HEK293 (cell line): ENCODE measurements around the gene WNK3.

Experiments used
- CTCF ChIA-PET: fragments of 350-600 bp; formaldehyde crosslinking; extraction: SDS; loops from one replicate; lab custom pipeline; 2021; ENCODE audit warnings: antibody characterized with exemption; lab: Yijun Ruan, JAX
- POLR2A ChIA-PET: fragments of 300-600 bp; formaldehyde crosslinking; extraction: SDS; loops from one replicate; lab custom pipeline; 2020; ENCODE audit warnings: antibody characterized with exemption, inconsistent platforms; lab: Yijun Ruan, JAX
- H3K27ac ChIP-seq: fragments of 200-500 bp; sonication (Bioruptor generic); 2 replicates; pipeline ENCODE4 v1.5.1; 2014; ENCODE audit warnings: low read depth, low read length, control low read depth, inconsistent platforms; ENCODE audit errors: extremely low read depth
- H3K36me3 ChIP-seq, 2 experiments: fragments of 200-500 bp in 1 of 2; sonication (Bioruptor generic) in 1 of 2; 1 replicate in 1 of 2; 2 replicates in 1 of 2; pipeline ENCODE4 v1.5.1; 2014 to 2017; ENCODE audit warnings: inconsistent platforms in 2 of 2, low read length in 2 of 2; ENCODE audit not compliant: control insufficient read depth in 2 of 2, insufficient read depth in 1 of 2
- H3K4me1 ChIP-seq: fragments of 200-500 bp; sonication (Bioruptor generic); 2 replicates; pipeline ENCODE4 v1.5.1; 2014; ENCODE audit warnings: mild to moderate bottlenecking, low read length, inconsistent platforms; ENCODE audit not compliant: control insufficient read depth, insufficient read depth
- H3K4me3 ChIP-seq: 2 replicates; pipeline ENCODE4 v1.5.1; 2011; ENCODE audit warnings: low read depth, mild to moderate bottlenecking, control low read depth, low read length, moderate library complexity
- H3K9me3 ChIP-seq: fragments of 200-500 bp; sonication (Bioruptor generic); 2 replicates; pipeline ENCODE4 v1.5.1; 2014; ENCODE audit warnings: low read depth, low read length, inconsistent platforms; ENCODE audit not compliant: control insufficient read depth, insufficient read depth
- GLIS2 ChIP-seq: fragments of 450-650 bp; formaldehyde crosslinking; IDR thresholded peaks from 2 replicates; pipeline ENCODE4 v1.5.1; 2016; ENCODE audit warnings: missing biosample characterization, missing genetic modification characterization
- IKZF3 ChIP-seq: fragments of 450-650 bp; IDR thresholded peaks from 2 replicates; pipeline ENCODE4 v1.5.0; 2018; ENCODE audit warnings: missing biosample characterization, mild to moderate bottlenecking, missing genetic modification characterization, moderate library complexity
- KLF1 ChIP-seq: fragments of 450-650 bp; formaldehyde crosslinking; IDR thresholded peaks from 2 replicates; pipeline ENCODE4 v1.5.1; 2016; ENCODE audit warnings: missing biosample characterization, missing genetic modification characterization
- KLF8 ChIP-seq: fragments of 450-650 bp; formaldehyde crosslinking; IDR thresholded peaks from 2 replicates; pipeline ENCODE4 v1.5.1; 2016; ENCODE audit warnings: missing biosample characterization, missing genetic modification characterization
- MZF1 ChIP-seq: fragments of 450-650 bp; formaldehyde crosslinking; IDR thresholded peaks from 2 replicates; pipeline ENCODE4 v1.5.1; 2017; ENCODE audit warnings: missing biosample characterization, missing genetic modification characterization, borderline replicate concordance
- PATZ1 ChIP-seq: fragments of 450-650 bp; formaldehyde crosslinking; IDR thresholded peaks from 2 replicates; pipeline ENCODE4 v1.5.1; 2016; ENCODE audit warnings: missing biosample characterization, missing genetic modification characterization
- SETDB1 ChIP-seq: IDR thresholded peaks from one replicate; pipeline ENCODE4 v1.6.1; 2017; ENCODE audit warnings: mild to moderate bottlenecking, low read length, moderate library complexity, mixed read lengths; ENCODE audit not compliant: insufficient read length
- TCF7L2 ChIP-seq: IDR thresholded peaks from 2 replicates; pipeline ENCODE4 v1.6.1; 2011; ENCODE audit warnings: low read depth, mild to moderate bottlenecking, inconsistent platforms, low read length, moderate library complexity, borderline replicate concordance
- ZBTB10 ChIP-seq: fragments of 450-650 bp; formaldehyde crosslinking; IDR thresholded peaks from 2 replicates; pipeline ENCODE4 v1.5.1; 2016; ENCODE audit warnings: missing biosample characterization, missing genetic modification characterization
- ZNF112 ChIP-seq: fragments of 450-650 bp; formaldehyde crosslinking; IDR thresholded peaks from 2 replicates; pipeline ENCODE4 v1.5.0; 2017; ENCODE audit warnings: missing biosample characterization, missing genetic modification characterization
- ZNF114 ChIP-seq: fragments of 450-650 bp; formaldehyde crosslinking; IDR thresholded peaks from 2 replicates; pipeline ENCODE4 v1.5.0; 2017; ENCODE audit warnings: missing biosample characterization, missing genetic modification characterization
- ZNF138 ChIP-seq: fragments of 450-650 bp; formaldehyde crosslinking; IDR thresholded peaks from 2 replicates; pipeline ENCODE4 v1.5.1; 2016; ENCODE audit warnings: missing biosample characterization, missing genetic modification characterization, borderline replicate concordance
- ZNF155 ChIP-seq: fragments of 450-650 bp; formaldehyde crosslinking; IDR thresholded peaks from 2 replicates; pipeline ENCODE4 v1.5.1; 2016; ENCODE audit warnings: missing biosample characterization, missing genetic modification characterization
- ZNF169 ChIP-seq: fragments of 450-650 bp; formaldehyde crosslinking; IDR thresholded peaks from 2 replicates; pipeline ENCODE4 v1.5.1; 2016; ENCODE audit warnings: missing biosample characterization, missing genetic modification characterization
- ZNF292 ChIP-seq: fragments of 450-650 bp; formaldehyde crosslinking; IDR thresholded peaks from 2 replicates; pipeline ENCODE4 v1.5.1; 2016; ENCODE audit warnings: low read depth, missing biosample characterization, missing genetic modification characterization, borderline replicate concordance
- ZNF324 ChIP-seq: fragments of 450-650 bp; formaldehyde crosslinking; IDR thresholded peaks from 2 replicates; pipeline ENCODE4 v1.5.1; 2016; ENCODE audit warnings: missing biosample characterization, missing genetic modification characterization
- ZNF335 ChIP-seq: fragments of 450-650 bp; formaldehyde crosslinking; conservative IDR thresholded peaks from 2 replicates; pipeline ENCODE4 v1.5.1; 2016; ENCODE audit warnings: missing biosample characterization, missing genetic modification characterization
- ZNF37A ChIP-seq: fragments of 450-650 bp; IDR thresholded peaks from 2 replicates; pipeline ENCODE4 v1.5.1; 2018; ENCODE audit warnings: missing biosample characterization, missing genetic modification characterization
- ZNF514 ChIP-seq: fragments of 450-650 bp; formaldehyde crosslinking; IDR thresholded peaks from 2 replicates; pipeline ENCODE4 v1.5.1; 2016; ENCODE audit warnings: missing biosample characterization, missing genetic modification characterization
- ZNF521 ChIP-seq: fragments of 450-650 bp; formaldehyde crosslinking; IDR thresholded peaks from 2 replicates; pipeline ENCODE4 v1.5.1; 2017; ENCODE audit warnings: missing biosample characterization, mild to moderate bottlenecking, missing genetic modification characterization
- ZNF529 ChIP-seq: fragments of 450-650 bp; formaldehyde crosslinking; IDR thresholded peaks from 2 replicates; pipeline ENCODE4 v1.5.1; 2017; ENCODE audit warnings: missing genetic modification characterization, missing biosample characterization; ENCODE audit not compliant: insufficient replicate concordance
- ZNF548 ChIP-seq: fragments of 450-650 bp; formaldehyde crosslinking; IDR thresholded peaks from 2 replicates; pipeline ENCODE4 v1.5.1; 2016; ENCODE audit warnings: missing biosample characterization, missing genetic modification characterization
- ZNF837 ChIP-seq: fragments of 450-650 bp; formaldehyde crosslinking; IDR thresholded peaks from 2 replicates; pipeline ENCODE4 v1.5.1; 2016; ENCODE audit warnings: missing biosample characterization, missing genetic modification characterization
- ZSCAN30 ChIP-seq: fragments of 450-650 bp; IDR thresholded peaks from 2 replicates; pipeline ENCODE4 v1.5.1; 2018; ENCODE audit warnings: missing biosample characterization, mild to moderate bottlenecking, missing genetic modification characterization, moderate library complexity
- TF ChIP-seq, protein P1 (sequence below): fragments of 450-650 bp; formaldehyde crosslinking; IDR thresholded peaks from 2 replicates; pipeline ENCODE4 v1.5.1; 2016; ENCODE audit warnings: missing biosample characterization, missing genetic modification characterization, low read depth

Gene WNK3

DNA sequence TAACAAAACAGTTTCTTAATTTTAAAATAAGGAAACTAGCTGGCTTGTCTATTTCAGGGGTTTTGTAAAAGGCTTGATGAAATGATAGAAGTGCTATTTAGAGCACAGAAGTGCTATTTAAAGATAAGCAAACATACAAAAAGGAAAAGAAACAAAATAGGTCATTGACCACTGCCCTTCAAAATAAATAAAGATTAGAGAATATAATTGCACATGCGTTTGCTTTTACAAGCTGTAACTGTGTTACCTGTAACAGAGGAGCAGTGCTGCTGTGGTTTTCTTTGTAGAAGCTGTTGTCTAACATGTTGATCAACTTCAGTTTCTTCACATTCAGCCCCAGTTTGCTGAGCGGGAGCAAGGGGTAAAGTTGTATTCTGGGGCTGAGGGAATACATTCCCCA lies 63.5 kb downstream of the WNK3 start (continued):
- no peak for TF ChIP-seq KLF8 (tag by site-specific recombination)

GRCh38 chrX:54292755-54293154 lies 65.1 kb downstream of the WNK3 start:
- Histone ChIP-seq H3K4me3 (no peak overlapping the region), H3K36me3 (peaks cover 0 to 6% of the 10 kb centered on the region in 2 experiments; a peak in 2 of 3 replicates), H3K4me1 (no peaks in the 10 kb centered on the region), H3K9me3 (no peaks in the 10 kb centered on the region), H3K27ac (no peak overlapping the region)
- TF ChIP-seq KLF1 (tag by site-specific recombination) (no peak), ZNF335 (no peak)
- ChIA-PET CTCF (interaction anchor here (0.6 kb wide), 1 partner anchor 12 kb away, joined by 6 read pairs; no protein-coding TSS in a partner anchor), POLR2A (no interaction called here)

DNA sequence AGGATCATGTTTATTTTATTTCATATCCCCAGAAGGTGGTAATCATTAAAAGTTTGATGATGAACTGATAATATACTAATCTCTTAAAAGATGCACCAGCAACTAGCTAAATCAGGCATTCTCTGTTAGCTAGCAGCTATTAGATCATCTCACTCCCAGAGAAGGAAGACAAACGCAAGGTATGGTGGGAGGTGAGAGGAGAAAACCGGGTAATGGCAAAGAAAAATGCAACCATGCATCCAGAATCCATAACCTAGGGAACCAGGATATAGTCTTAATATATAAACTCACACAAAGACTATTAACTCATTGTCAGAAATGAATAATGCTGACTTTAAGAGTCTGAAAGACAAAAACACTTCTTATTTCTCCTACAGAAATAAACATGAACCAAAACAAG lies 66.1 kb downstream of the WNK3 start:
- TF ChIP-seq, protein P1, sequence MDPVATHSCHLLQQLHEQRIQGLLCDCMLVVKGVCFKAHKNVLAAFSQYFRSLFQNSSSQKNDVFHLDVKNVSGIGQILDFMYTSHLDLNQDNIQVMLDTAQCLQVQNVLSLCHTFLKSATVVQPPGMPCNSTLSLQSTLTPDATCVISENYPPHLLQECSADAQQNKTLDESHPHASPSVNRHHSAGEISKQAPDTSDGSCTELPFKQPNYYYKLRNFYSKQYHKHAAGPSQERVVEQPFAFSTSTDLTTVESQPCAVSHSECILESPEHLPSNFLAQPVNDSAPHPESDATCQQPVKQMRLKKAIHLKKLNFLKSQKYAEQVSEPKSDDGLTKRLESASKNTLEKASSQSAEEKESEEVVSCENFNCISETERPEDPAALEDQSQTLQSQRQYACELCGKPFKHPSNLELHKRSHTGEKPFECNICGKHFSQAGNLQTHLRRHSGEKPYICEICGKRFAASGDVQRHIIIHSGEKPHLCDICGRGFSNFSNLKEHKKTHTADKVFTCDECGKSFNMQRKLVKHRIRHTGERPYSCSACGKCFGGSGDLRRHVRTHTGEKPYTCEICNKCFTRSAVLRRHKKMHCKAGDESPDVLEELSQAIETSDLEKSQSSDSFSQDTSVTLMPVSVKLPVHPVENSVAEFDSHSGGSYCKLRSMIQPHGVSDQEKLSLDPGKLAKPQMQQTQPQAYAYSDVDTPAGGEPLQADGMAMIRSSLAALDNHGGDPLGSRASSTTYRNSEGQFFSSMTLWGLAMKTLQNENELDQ (tag by site-specific recombination) = no peak
- TF ChIP-seq SETDB1 (no peak), MZF1 (tag by site-specific recombination) (no peak), ZNF37A (tag by site-specific recombination) (no peak), ZNF155 (tag by site-specific recombination) (no peak), ZNF114 (tag by site-specific recombination) (no peak)
- no peaks in the 10 kb centered on the region for H3K4me1 ChIP-seq
- H3K36me3 ChIP-seq = peaks cover 0 to 6% of the 10 kb centered on the region in 2 experiments; a peak in 2 of 3 replicates
- ChIA-PET POLR2A (no interaction called here), CTCF (no interaction called here)
- no peak overlapping the region for H3K4me3 ChIP-seq
- no peak overlapping the region for H3K27ac ChIP-seq
- no peaks in the 10 kb centered on the region for H3K9me3 ChIP-seq

- ChIA-PET POLR2A (interaction anchor here (0.6 kb wide), 1 partner anchor 350 kb away, joined by 3 read pairs; no protein-coding TSS in a partner anchor), CTCF (interaction anchor here (0.6 to 1.0 kb wide), 3 partner anchors 15 to 768 kb away, joined by 3 read pairs; no protein-coding TSS in a partner anchor)
- Histone ChIP-seq H3K4me3 (no peak overlapping the region), H3K36me3 (peaks cover 0 to 6% of the 10 kb centered on the region in 2 experiments; a peak in 2 of 3 replicates), H3K27ac (no peak overlapping the region), H3K9me3 (no peaks in the 10 kb centered on the region), H3K4me1 (no peaks in the 10 kb centered on the region)
- TF ChIP-seq TCF7L2 = no peak
- TF ChIP-seq ZNF169 (tag by site-specific recombination) = no peak
- TF ChIP-seq ZSCAN30 (tag by site-specific recombination) = no peak
- no peak for TF ChIP-seq ZNF529
- no peak for TF ChIP-seq PATZ1 (tag by site-specific recombination)
- no peak for TF ChIP-seq ZNF112
- TF ChIP-seq ZNF138 (tag by site-specific recombination) = no peak
- no peak for TF ChIP-seq ZBTB10
- no peak for TF ChIP-seq ZNF292 (tag by site-specific recombination)
- TF ChIP-seq ZNF837 = no peak
- TF ChIP-seq ZNF324 (tag by site-specific recombination) = no peak
- no peak for TF ChIP-seq ZNF521
- TF ChIP-seq IKZF3 = no peak
- TF ChIP-seq ZNF514 (tag by site-specific recombination) = no peak
- no peak for TF ChIP-seq GLIS2 (tag by site-specific recombination)
- no peak for TF ChIP-seq ZNF548 (tag by site-specific recombination)
These were observed 68.9 kb downstream of the WNK3 start for GRCh38 chrX:54288968-54289367.
